HCT116 (cell line): ENCODE measurements around the gene TTLL11.

Source experiments
- CTCF ChIP-seq, 3 experiments: fragments of 200-600 bp in 1 of 3; sonication (generic) in 1 of 3; IDR thresholded peaks in 2 of 3; conservative IDR thresholded peaks in 1 of 3; 2 replicates each; pipeline ENCODE4 v1.5.1; 2012 to 2017; ENCODE audit warnings: low read depth in 2 of 3, low read length in 2 of 3, antibody characterized with exemption in 1 of 3, borderline replicate concordance in 1 of 3, control low read depth in 1 of 3, mild to moderate bottlenecking in 1 of 3, mixed read lengths in 1 of 3, mixed run types in 1 of 3, moderate library complexity in 1 of 3; ENCODE audit not compliant: insufficient read depth in 1 of 3
- EZH2phosphoT487 ChIP-seq: fragments of 200-600 bp; IDR thresholded peaks from 2 replicates; pipeline ENCODE4 v1.6.1; 2018; ENCODE audit warnings: antibody characterized with exemption, borderline replicate concordance
- JUND ChIP-seq: IDR thresholded peaks from 2 replicates; pipeline ENCODE4 v1.6.1; 2012
- MAX ChIP-seq: IDR thresholded peaks from 2 replicates; pipeline ENCODE4 v1.6.1; 2012
- POLR2A ChIP-seq: IDR thresholded peaks from 2 replicates; pipeline ENCODE4 v1.7.0; 2011; ENCODE audit warnings: borderline replicate concordance; ENCODE audit not compliant: insufficient read depth, insufficient read length; ENCODE audit errors: extremely low read depth
- POLR2AphosphoS5 ChIP-seq: IDR thresholded peaks from 2 replicates; pipeline ENCODE4 v1.6.1; 2011; ENCODE audit warnings: mild to moderate bottlenecking, low read depth, low read length, moderate library complexity
- REST ChIP-seq: IDR thresholded peaks from 2 replicates; pipeline ENCODE4 v1.6.1; 2012; ENCODE audit warnings: low read depth
- SIN3A ChIP-seq: IDR thresholded peaks from 2 replicates; pipeline ENCODE4 v1.6.1; 2012; ENCODE audit warnings: low read depth
- SP1 ChIP-seq: IDR thresholded peaks from 2 replicates; pipeline ENCODE4 v1.6.1; 2012; ENCODE audit warnings: low read depth
- SRF ChIP-seq: IDR thresholded peaks from 2 replicates; pipeline ENCODE4 v1.6.1; 2012; ENCODE audit warnings: low read depth
- YY1 ChIP-seq: IDR thresholded peaks from 2 replicates; pipeline ENCODE4 v1.6.1; 2011; ENCODE audit warnings: low read length, low read depth, moderate library complexity, mild to moderate bottlenecking; ENCODE audit not compliant: insufficient replicate concordance; ENCODE audit errors: extremely low read depth
- ZBTB33 ChIP-seq: IDR thresholded peaks from 2 replicates; pipeline ENCODE4 v1.6.1; 2011; ENCODE audit warnings: mild to moderate bottlenecking, low read length, moderate library complexity; ENCODE audit not compliant: insufficient replicate concordance; ENCODE audit errors: extremely low read depth
- ZFX ChIP-seq: fragments of 450-650 bp; IDR thresholded peaks from 2 replicates; pipeline ENCODE4 v1.6.1; 2017

- TF ChIP-seq MAX (no peak), JUND (no peak), POLR2A (no peak), CTCF (IDR thresholded peaks at IDR 0.05 in 2 of 3, conservative IDR thresholded peaks at IDR 0.05 in 1 of 3; ENCODE audit: borderline replicate concordance in 1 of 3, insufficient read depth in 1 of 3, low read depth in 2 of 3, low read length in 2 of 3) (no peak), YY1 (no peak), SP1 (no peak), REST (no peak), SIN3A (no peak), EZH2phosphoT487 (no peak), ZBTB33 (no peak), POLR2AphosphoS5 (no peak), ZFX (no peak), SRF (no peak)
Measured at GRCh38 chr9:122106576-122106975, 13.5 kb upstream of the TTLL11 start.
